GM10847 (cell line): Measurements from ENCODE around the gene MB.

Experiments used
- POLR2A ChIP-seq: IDR thresholded peaks from 2 replicates; pipeline ENCODE4 v1.6.1; 2011; ENCODE audit not compliant: insufficient read length; ENCODE audit errors: extremely low read depth

Gene MB

GRCh38 chr22:35561796-35562526, 55.2 kb downstream of the MB start:
- TF ChIP-seq POLR2A, result no peak

GRCh38 chr22:35560824-35561223, 56.3 kb downstream of the MB start:
- no peak for TF ChIP-seq POLR2A

- no peak for TF ChIP-seq POLR2A
Observed at GRCh38 chr22:35560366-35560765, 56.8 kb downstream of the MB start.

GRCh38 chr22:35559354-35560005, 57.6 kb downstream of the MB start:
- no peak for TF ChIP-seq POLR2A

- no peak for TF ChIP-seq POLR2A
Observed at GRCh38 chr22:35558719-35559118, 58.4 kb downstream of the MB start.

GRCh38 chr22:35558031-35558430, 59.1 kb downstream of the MB start:
- TF ChIP-seq POLR2A, result no peak
